ENCODE data around the gene GSTM1. TPM values are rescaled to one million over a fixed set of nuclear protein-coding genes. Genes with fewer than 3 reads are reported as not detected.

Gene GSTM1
- total and polyA plus RNA-seq, 2 of the 8 experiments (the other 6 are each of a cell fraction or from before 2014, with no cell fraction given): 16.7 to 42.5 TPM

GRCh38 chr1:109641861-109642260 is 45.8 kb upstream of the GSTM1 start:
- no peak overlapping the region for H2BK120ac ChIP-seq (replicated peaks; ENCODE audit: low read depth, low read length)
- no peak overlapping the region for H2BK5ac ChIP-seq (ENCODE audit: low read depth, low read length)
- H3K14ac ChIP-seq (ENCODE audit: insufficient read length): no peak overlapping the region
- H2BK12ac ChIP-seq (ENCODE audit: low read depth, low read length): no peak overlapping the region
- H4K91ac ChIP-seq (replicated peaks; ENCODE audit: insufficient read length, low read length): no peak overlapping the region
- H2BK20ac ChIP-seq (ENCODE audit: low read length): no peak overlapping the region
- no peaks in the 10 kb centered on the region for H3K9me3 ChIP-seq (ENCODE audit: insufficient read depth in 2 of 2, low read depth in 1 of 2, low read length in 1 of 2)
- no peak overlapping the region for H3K18ac ChIP-seq (ENCODE audit: extremely low read depth, low read length)
- no peak overlapping the region for H2AK5ac ChIP-seq (ENCODE audit: low read depth, low read length)
- no peak overlapping the region for H3K9ac ChIP-seq (replicated peaks in 1 of 4; ENCODE audit: extremely low read depth in 1 of 4, low read depth in 3 of 4, low read length in 3 of 4)
- no peak overlapping the region for H3K4me2 ChIP-seq (ENCODE audit: insufficient read depth in 1 of 2, low read depth in 2 of 2, low read length in 2 of 2)
- no peak overlapping the region for H4K5ac ChIP-seq (ENCODE audit: insufficient read length, low read depth, low read length)
- H3K4me1 ChIP-seq (replicated peaks in 1 of 4; ENCODE audit: control insufficient read depth in 3 of 4, insufficient read depth in 4 of 4, low read length in 3 of 4): no peaks in the 10 kb centered on the region; a peak in 1 of 7 replicates
- no peak overlapping the region for H2BK15ac ChIP-seq (ENCODE audit: low read length)
- H3K56ac ChIP-seq (replicated peaks; ENCODE audit: insufficient read length, low read depth, low read length): no peak overlapping the region
- no peak overlapping the region for H3K23ac ChIP-seq (ENCODE audit: insufficient read length)
- CTCF ChIA-PET (ENCODE audit: partially characterized antibody): interaction anchor here (1.0 to 10.7 kb wide), 27 partner anchors 11 to 342 kb away, joined by 3 to 293 read pairs (median 14); partner anchors contain the start of genes AHCYL1, EPS8L3, GSTM1 and GSTM2
- POLR2A ChIA-PET (ENCODE audit: partially characterized antibody): no interaction called here
- H3K36me3 ChIP-seq (ENCODE audit: control insufficient read depth in 2 of 4, insufficient read depth in 4 of 4, low read length in 3 of 4): no peaks in the 10 kb centered on the region
- no peaks in the 10 kb centered on the region; a peak in 2 of 7 replicates for H3K27me3 ChIP-seq (replicated peaks in 1 of 4; ENCODE audit: control insufficient read depth in 3 of 4, extremely low read depth in 1 of 4, insufficient read depth in 3 of 4, low read length in 3 of 4)
- no peaks in the 10 kb centered on the region for H3K79me2 ChIP-seq (ENCODE audit: control insufficient read depth in 1 of 2, insufficient read depth in 2 of 2, low read length in 2 of 2)
- no peaks in the 10 kb centered on the region for H3K23me2 ChIP-seq (ENCODE audit: low read depth, low read length)
- H3K4ac ChIP-seq (replicated peaks; ENCODE audit: insufficient read length, low read depth, low read length): no peak overlapping the region
- H4K8ac ChIP-seq (ENCODE audit: extremely low read depth, insufficient read depth, low read length): no peak overlapping the region
- H3K27ac ChIP-seq (ENCODE audit: low read depth, low read length): no peak overlapping the region
- H3K4me3 ChIP-seq (ENCODE audit: extremely low read depth in 1 of 4, insufficient read depth in 2 of 4, low read depth in 3 of 4, low read length in 4 of 4): no peak overlapping the region
- DNase-seq (ENCODE audit: low read depth in 1 of 2, low spot score in 2 of 2) (no peak), FAIRE-seq (no peak)
- H3K79me1 ChIP-seq (ENCODE audit: low read depth, low read length): no peaks in the 10 kb centered on the region
- no peak for TF ChIP-seq RXRA (IDR thresholded peaks at IDR 0.05; ENCODE audit: insufficient read depth, low read depth, low read length)
- TF ChIP-seq KDM5A (IDR thresholded peaks at IDR 0.05; ENCODE audit: low read length): no peak
- no peak for TF ChIP-seq TBP (IDR thresholded peaks at IDR 0.05; ENCODE audit: low read depth, low read length)
- no peak for TF ChIP-seq TAF7 (optimal IDR thresholded peaks at IDR 0.05; ENCODE audit: borderline replicate concordance, low read depth, low read length)
- TF ChIP-seq ZNF274 (IDR thresholded peaks at IDR 0.05; ENCODE audit: borderline replicate concordance, extremely low read depth, low read length): no peak
- TF ChIP-seq CBX5 (IDR thresholded peaks at IDR 0.05; ENCODE audit: low read depth, low read length): no peak
- TF ChIP-seq EZH2 (IDR thresholded peaks at IDR 0.05; ENCODE audit: low read depth, low read length, severe bottlenecking): no peak
- TF ChIP-seq BACH1 (IDR thresholded peaks at IDR 0.05; ENCODE audit: low read length): no peak
- H2AFZ ChIP-seq (ENCODE audit: low read length): no peak overlapping the region
- 71% methylated on average over 2 of the region's 2 CpGs; no CpG with 5 or more reads in 1 of the 2 experiments for WGBS, 2 experiments (ENCODE audit: extremely low coverage in 1 of 2, insufficient coverage in 1 of 2, insufficient read length in 1 of 2, insufficient replicate concordance in 2 of 2, low coverage in 1 of 2, low lambda C conversion rate in 2 of 2, missing lambda C conversion rate in 1 of 2)
- H4K20me1 ChIP-seq (replicated peaks in 1 of 2; ENCODE audit: control insufficient read depth in 1 of 2, insufficient read depth in 2 of 2, low read length in 2 of 2): no peaks in the 10 kb centered on the region
